Hepatocyte (in vitro differentiated cells): ENCODE measurements around the gene FAM237B. TPM values are rescaled to one million over a fixed set of nuclear protein-coding genes. Genes with fewer than 3 reads are reported as not detected.

Experiments
- DNase-seq: peaks from one replicate; pipeline ENCODE4 v3.0.0-alpha.2; 2016; ENCODE audit warnings: low spot score
- H2AFZ ChIP-seq: fragments of 200-600 bp; sonication (generic); 2 replicates; pipeline ENCODE4 v1.6.0; 2016; ENCODE audit warnings: antibody characterized with exemption, mild to moderate bottlenecking
- H3K27ac ChIP-seq: fragments of 200-600 bp; sonication (generic); 2 replicates; pipeline ENCODE4 v1.5.1; 2016; ENCODE audit warnings: mild to moderate bottlenecking
- H3K27me3 ChIP-seq: fragments of 200-600 bp; sonication (generic); 2 replicates; pipeline ENCODE4 v1.6.1; 2016
- H3K36me3 ChIP-seq: fragments of 200-600 bp; sonication (generic); replicated peaks from 2 replicates; pipeline ENCODE4 v1.5.1; 2016; ENCODE audit warnings: low read depth; ENCODE audit not compliant: insufficient read depth
- H3K4me1 ChIP-seq: fragments of 200-600 bp; sonication (generic); 2 replicates; pipeline ENCODE4 v1.5.1; 2016; ENCODE audit warnings: mild to moderate bottlenecking, moderate library complexity; ENCODE audit not compliant: insufficient read depth
- H3K4me2 ChIP-seq: fragments of 200-600 bp; sonication (generic); 2 replicates; pipeline ENCODE4 v1.6.0; 2016
- H3K4me3 ChIP-seq: fragments of 200-600 bp; sonication (generic); 2 replicates; pipeline ENCODE4 v1.5.1; 2016; ENCODE audit warnings: mild to moderate bottlenecking
- H3K79me2 ChIP-seq: fragments of 200-600 bp; sonication (generic); 2 replicates; pipeline ENCODE4 v1.6.0; 2017; ENCODE audit warnings: mild to moderate bottlenecking
- H3K9me2 ChIP-seq: fragments of 200-600 bp; sonication (generic); replicated peaks from 2 replicates; pipeline ENCODE4 v1.6.0; 2017; ENCODE audit warnings: mild to moderate bottlenecking; ENCODE audit not compliant: insufficient read depth
- H3K9me3 ChIP-seq: fragments of 200-600 bp; sonication (generic); 2 replicates; pipeline ENCODE4 v1.5.1; 2016; ENCODE audit warnings: low read depth, mild to moderate bottlenecking
- H4K20me1 ChIP-seq: fragments of 200-600 bp; sonication (generic); 2 replicates; pipeline ENCODE4 v1.6.0; 2016; ENCODE audit warnings: mild to moderate bottlenecking; ENCODE audit not compliant: insufficient read depth, poor library complexity, severe bottlenecking
- CTCF ChIP-seq: fragments of 200-600 bp; sonication (generic); IDR thresholded peaks from 2 replicates; pipeline ENCODE4 v1.5.1; 2016; ENCODE audit warnings: antibody characterized with exemption, mild to moderate bottlenecking; ENCODE audit not compliant: poor library complexity
- EZH2 ChIP-seq: fragments of 200-600 bp; sonication (generic); IDR thresholded peaks from 2 replicates; pipeline ENCODE4 v1.6.1; 2016; ENCODE audit warnings: antibody characterized with exemption, mild to moderate bottlenecking, borderline replicate concordance
- EZH2phosphoT487 ChIP-seq: fragments of 200-600 bp; sonication (generic); IDR thresholded peaks from one replicate; pipeline ENCODE4 v1.6.1; 2018; ENCODE audit warnings: antibody characterized with exemption, mild to moderate bottlenecking, low read depth, moderate library complexity; ENCODE audit not compliant: unreplicated experiment, severe bottlenecking
- WGBS: methylation state at CpG from one replicate; pipeline ENCODE4 v1.1.6; 2016; ENCODE audit warnings: low lambda C conversion rate; ENCODE audit errors: missing lambda C conversion rate; 5-methylcytosine and 5-hydroxymethylcytosine counted together
- polyA plus RNA-seq: library from polyadenylated mRNA; unstranded; fragments of >200 nt; fragmentation: Nextera tagmentation; extraction: Ambion mirVana; gene quantifications from 2 replicates; pipeline ENCODE4 v1.2.1, GENCODE V29; 2016
- total RNA-seq: library from RNA; depleted of rRNA; stranded (reverse); fragments of >200 nt; gene quantifications from 2 replicates; pipeline ENCODE4 v1.2.3, GENCODE V29; 2014

FAM237B gene
- total and polyA plus RNA-seq, 2 experiments from 2014 or later, result not detected

GRCh38 chr7:90303241-90303640 is 17.9 kb downstream of the FAM237B start:
- WGBS, result 100% methylated on average over 1 of the region's 1 CpG
- Histone ChIP-seq H3K9me2 (no peaks in the 10 kb centered on the region), H3K4me3 (no peak overlapping the region), H4K20me1 (no peaks in the 10 kb centered on the region), H3K79me2 (no peaks in the 10 kb centered on the region), H3K4me2 (no peak overlapping the region), H2AFZ (no peak overlapping the region), H3K9me3 (no peaks in the 10 kb centered on the region), H3K27me3 (no peaks in the 10 kb centered on the region), H3K36me3 (no peaks in the 10 kb centered on the region), H3K4me1 (no peaks in the 10 kb centered on the region), H3K27ac (no peak overlapping the region)
- TF ChIP-seq CTCF, result no peak
- TF ChIP-seq EZH2, result no peak
- TF ChIP-seq EZH2phosphoT487, result no peak
- no peak for DNase-seq

- Histone ChIP-seq H3K79me2 (no peaks in the 10 kb centered on the region), H3K9me3 (no peaks in the 10 kb centered on the region), H3K27me3 (no peaks in the 10 kb centered on the region), H3K4me2 (no peak overlapping the region), H3K4me1 (no peaks in the 10 kb centered on the region), H3K9me2 (no peaks in the 10 kb centered on the region), H2AFZ (no peak overlapping the region), H3K4me3 (no peak overlapping the region), H4K20me1 (no peaks in the 10 kb centered on the region), H3K36me3 (no peaks in the 10 kb centered on the region), H3K27ac (no peak overlapping the region)
- peak; percentile 53 for DNase-seq
- TF ChIP-seq CTCF (peak; percentile 59), EZH2 (no peak), EZH2phosphoT487 (no peak)
- WGBS, result 39% methylated on average over 5 of the region's 5 CpGs
These were observed 22.7 kb downstream of the FAM237B start for GRCh38 chr7:90298145-90299038.

- Histone ChIP-seq H3K79me2 (no peaks in the 10 kb centered on the region), H3K9me3 (no peaks in the 10 kb centered on the region), H3K4me3 (no peak overlapping the region), H3K9me2 (no peaks in the 10 kb centered on the region), H3K27me3 (no peaks in the 10 kb centered on the region), H3K4me1 (no peaks in the 10 kb centered on the region), H4K20me1 (no peaks in the 10 kb centered on the region), H3K36me3 (no peaks in the 10 kb centered on the region), H3K4me2 (no peak overlapping the region), H2AFZ (no peak overlapping the region), H3K27ac (no peak overlapping the region)
- no peak for TF ChIP-seq EZH2phosphoT487
- TF ChIP-seq EZH2, result no peak
- DNase-seq, result no peak
- WGBS, result 92% methylated on average over 3 of the region's 3 CpGs
These were observed 30.6 kb downstream of the FAM237B start for GRCh38 chr7:90290244-90291113.

- no peak for TF ChIP-seq EZH2
- TF ChIP-seq EZH2phosphoT487, result no peak
- no peak for TF ChIP-seq CTCF
- H3K79me2 ChIP-seq, result no peaks in the 10 kb centered on the region
- H3K27me3 ChIP-seq, result no peaks in the 10 kb centered on the region
- DNase-seq, result no peak
- no peaks in the 10 kb centered on the region for H3K9me2 ChIP-seq
- H3K9me3 ChIP-seq, result no peaks in the 10 kb centered on the region
- no peaks in the 10 kb centered on the region for H3K4me1 ChIP-seq
- no peak overlapping the region for H3K27ac ChIP-seq
- no peaks in the 10 kb centered on the region for H4K20me1 ChIP-seq
- H2AFZ ChIP-seq, result no peak overlapping the region
- WGBS, result 88% methylated on average over 3 of the region's 3 CpGs
- H3K4me3 ChIP-seq, result no peak overlapping the region
- no peaks in the 10 kb centered on the region for H3K36me3 ChIP-seq
- no peak overlapping the region for H3K4me2 ChIP-seq
These were observed 33.0 kb downstream of the FAM237B start for GRCh38 chr7:90288154-90288553.
